Measurements from ENCODE around the gene ZNF280D. TPM values are rescaled to one million over a fixed set of nuclear protein-coding genes. Genes with fewer than 3 reads are reported as not detected.

The ZNF280D gene
- total RNA-seq, 1 donor from 2014 or later = 8.7 TPM

DNA sequence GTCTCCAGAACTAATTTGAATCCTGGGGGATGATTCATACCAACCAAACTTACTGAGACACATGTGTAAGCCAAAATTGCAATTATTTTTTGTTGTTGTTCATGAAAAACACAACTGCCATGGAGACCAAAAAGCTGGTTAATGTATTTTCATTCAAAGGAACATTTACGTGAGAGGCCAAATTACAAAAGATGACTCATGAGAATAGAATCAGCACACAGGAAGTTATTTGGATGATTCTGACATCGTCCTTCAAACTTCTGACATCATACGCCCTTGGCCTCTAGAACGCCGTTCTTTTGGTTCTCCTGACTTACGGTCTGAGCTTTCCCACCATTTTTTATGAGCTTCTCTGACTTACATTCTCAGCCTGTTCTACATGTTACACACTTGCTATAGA, 3.0 kb upstream of the ZNF280D start:
- DNase-seq (ENCODE audit: low read depth) (peak; percentile 22), FAIRE-seq (no peak)
- Histone ChIP-seq H3K27me3 (ENCODE audit: control insufficient read depth, insufficient read depth, low read length) (no peaks in the 10 kb centered on the region), H3K4me3 (ENCODE audit: low read depth, low read length) (no peak overlapping the region), H3K36me3 (ENCODE audit: control insufficient read depth, insufficient read depth, low read length) (no peaks in the 10 kb centered on the region)
- TF ChIP-seq CTCF (IDR thresholded peaks at IDR 0.05; ENCODE audit: insufficient read depth, low read length, severe bottlenecking) = no peak

- Histone ChIP-seq H3K27me3 (ENCODE audit: control insufficient read depth, insufficient read depth, low read length) (no peaks in the 10 kb centered on the region), H3K4me3 (ENCODE audit: low read depth, low read length) (no peak overlapping the region), H3K36me3 (ENCODE audit: control insufficient read depth, insufficient read depth, low read length) (no peaks in the 10 kb centered on the region)
- FAIRE-seq (no peak), DNase-seq (ENCODE audit: low read depth) (no peak)
- TF ChIP-seq CTCF (IDR thresholded peaks at IDR 0.05; ENCODE audit: insufficient read depth, low read length, severe bottlenecking) = no peak
Measured at GRCh38 chr15:56735589-56735988, 2.3 kb upstream of the ZNF280D start.

GRCh38 chr15:56734013-56734635, 815 bp upstream of the ZNF280D start:
- peak overlapping the region; percentile 73 for H3K4me3 ChIP-seq (ENCODE audit: low read depth, low read length)
- no peaks in the 10 kb centered on the region for H3K36me3 ChIP-seq (ENCODE audit: control insufficient read depth, insufficient read depth, low read length)
- TF ChIP-seq CTCF (IDR thresholded peaks at IDR 0.05; ENCODE audit: insufficient read depth, low read length, severe bottlenecking) = no peak
- FAIRE-seq (no peak), DNase-seq (ENCODE audit: low read depth) (peak; percentile 16)
- no peaks in the 10 kb centered on the region for H3K27me3 ChIP-seq (ENCODE audit: control insufficient read depth, insufficient read depth, low read length)

DNA sequence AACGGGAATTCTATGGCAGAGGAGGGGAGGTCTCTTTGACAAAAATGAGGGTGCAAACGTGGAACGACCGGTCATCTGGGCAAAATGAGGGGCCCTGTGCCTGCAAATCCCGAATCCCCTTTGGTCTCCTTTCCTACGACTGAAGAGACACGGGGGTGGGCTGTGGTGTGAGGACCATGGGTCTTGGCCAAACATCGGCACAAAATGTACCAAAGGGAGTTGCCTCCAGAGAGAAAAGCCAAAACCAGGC, 498 bp downstream of the ZNF280D start:
- DNase-seq (ENCODE audit: low read depth) (no peak), FAIRE-seq (no peak)
- no peaks in the 10 kb centered on the region for H3K27me3 ChIP-seq (ENCODE audit: control insufficient read depth, insufficient read depth, low read length)
- no peaks in the 10 kb centered on the region for H3K36me3 ChIP-seq (ENCODE audit: control insufficient read depth, insufficient read depth, low read length)
- no peak for TF ChIP-seq CTCF (IDR thresholded peaks at IDR 0.05; ENCODE audit: insufficient read depth, low read length, severe bottlenecking)
- H3K4me3 ChIP-seq (ENCODE audit: low read depth, low read length) = peak overlapping the region; percentile 73

DNA sequence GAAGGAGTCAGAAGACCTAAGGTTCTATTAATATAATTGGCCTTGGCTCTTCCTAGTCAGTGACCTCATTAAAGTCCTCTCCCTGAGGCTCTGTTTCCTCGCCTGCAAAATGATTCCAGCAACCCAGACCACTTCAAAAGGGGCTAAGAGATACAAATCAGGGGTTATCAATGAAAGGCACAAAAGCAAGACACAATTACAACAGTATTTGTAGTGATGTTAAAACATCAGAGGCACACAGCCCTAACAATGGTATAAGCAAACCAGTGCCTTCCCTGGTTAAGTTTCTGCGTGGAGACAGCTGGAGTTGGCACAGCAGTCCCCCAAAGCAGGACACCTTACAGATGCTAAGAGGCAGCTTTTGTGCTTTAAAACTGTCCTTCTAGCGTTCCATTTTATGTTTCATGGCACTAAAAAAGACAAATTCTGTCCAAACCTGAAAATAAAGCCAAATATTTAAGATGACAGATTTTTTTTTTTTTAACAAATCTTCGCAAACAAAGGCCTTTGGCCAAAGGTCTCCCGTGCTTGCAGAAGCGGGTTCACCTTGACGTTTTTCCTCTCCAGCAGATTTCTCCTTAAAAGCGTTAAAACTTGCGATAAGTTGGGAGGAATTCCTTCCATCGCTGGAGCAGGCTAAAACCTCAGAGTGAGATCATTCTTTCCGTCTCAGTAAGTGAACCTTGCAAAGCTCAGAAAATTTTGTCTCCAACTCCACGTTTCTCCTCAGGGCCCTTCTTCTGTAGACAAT, 999 bp downstream of the ZNF280D start:
- Histone ChIP-seq H3K36me3 (ENCODE audit: control insufficient read depth, insufficient read depth, low read length) (no peaks in the 10 kb centered on the region), H3K4me3 (ENCODE audit: low read depth, low read length) (peak overlapping the region; percentile 73), H3K27me3 (ENCODE audit: control insufficient read depth, insufficient read depth, low read length) (no peaks in the 10 kb centered on the region)
- DNase-seq (ENCODE audit: low read depth) = peak; percentile 32
- no peak for TF ChIP-seq CTCF (IDR thresholded peaks at IDR 0.05; ENCODE audit: insufficient read depth, low read length, severe bottlenecking)
- FAIRE-seq = no peak

GRCh38 chr15:56731548-56731947, 1.8 kb downstream of the ZNF280D start:
- DNase-seq (ENCODE audit: low read depth) (no peak), FAIRE-seq (no peak)
- no peak for TF ChIP-seq CTCF (IDR thresholded peaks at IDR 0.05; ENCODE audit: insufficient read depth, low read length, severe bottlenecking)
- H3K36me3 ChIP-seq (ENCODE audit: control insufficient read depth, insufficient read depth, low read length) = no peaks in the 10 kb centered on the region
- H3K27me3 ChIP-seq (ENCODE audit: control insufficient read depth, insufficient read depth, low read length) = no peaks in the 10 kb centered on the region
- no peak overlapping the region for H3K4me3 ChIP-seq (ENCODE audit: low read depth, low read length)
